Measurements from ENCODE around the gene FAM3A.
A peak's percentile ranks its signal among the peaks of the same experiment; 100 is the strongest.

Gene FAM3A

GRCh38 chrX:154477891-154478477, 38.0 kb downstream of the FAM3A start:
- peak; percentile 5 for DNase-seq

GRCh38 chrX:154476821-154477220, 39.2 kb downstream of the FAM3A start:
- no peak for DNase-seq

GRCh38 chrX:154473683-154474082, 42.3 kb downstream of the FAM3A start:
- DNase-seq, result no peak

GRCh38 chrX:154472685-154473632, 43.1 kb downstream of the FAM3A start:
- DNase-seq, result peak; percentile 9

GRCh38 chrX:154471839-154472684, 44.0 kb downstream of the FAM3A start:
- DNase-seq, result no peak

DNA sequence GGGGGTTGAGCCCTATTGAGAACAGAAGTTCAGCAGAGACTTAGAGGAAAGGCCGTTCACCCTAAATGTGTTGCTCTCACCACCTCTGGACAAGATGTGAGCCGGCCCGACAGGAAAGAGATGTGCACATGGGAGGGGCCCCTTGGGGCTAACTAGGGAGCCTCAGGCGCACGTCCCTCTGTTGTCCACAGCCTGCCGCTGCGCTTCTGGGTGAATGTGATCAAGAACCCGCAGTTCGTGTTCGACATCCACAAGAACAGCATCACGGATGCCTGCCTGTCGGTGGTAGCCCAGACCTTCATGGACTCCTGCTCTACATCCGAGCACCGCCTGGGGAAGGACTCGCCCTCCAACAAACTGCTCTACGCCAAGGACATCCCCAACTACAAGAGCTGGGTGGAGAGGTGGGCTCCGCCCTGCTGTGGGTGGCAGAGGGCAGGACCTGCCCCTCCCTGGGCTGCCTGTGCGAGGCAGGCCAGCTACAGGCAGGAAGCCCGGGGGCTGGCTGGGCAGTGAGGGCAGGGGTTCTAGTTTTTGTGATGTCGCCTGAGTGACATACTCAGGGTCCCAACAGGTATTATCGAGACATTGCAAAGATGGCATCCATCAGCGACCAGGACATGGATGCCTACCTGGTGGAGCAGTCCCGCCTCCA, 45.0 kb downstream of the FAM3A start:
- DNase-seq, result no peak

DNA sequence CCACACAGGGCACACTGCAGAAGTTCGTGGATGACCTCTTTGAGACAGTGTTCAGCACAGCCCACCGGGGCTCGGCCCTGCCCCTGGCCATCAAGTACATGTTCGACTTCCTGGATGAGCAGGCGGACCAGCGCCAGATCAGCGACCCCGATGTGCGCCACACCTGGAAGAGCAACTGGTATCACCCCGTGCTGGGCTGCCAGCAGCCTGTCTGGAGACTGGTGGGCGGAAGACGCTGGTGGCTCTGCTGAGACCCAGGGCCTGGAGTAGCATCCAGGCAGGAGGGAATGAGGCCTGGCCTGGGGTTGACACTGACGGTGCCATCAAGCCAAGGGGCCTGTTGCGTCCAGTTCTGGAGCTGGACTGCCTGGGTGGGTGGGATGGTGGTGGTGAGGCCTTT, 45.6 kb downstream of the FAM3A start:
- DNase-seq, result no peak

DNA sequence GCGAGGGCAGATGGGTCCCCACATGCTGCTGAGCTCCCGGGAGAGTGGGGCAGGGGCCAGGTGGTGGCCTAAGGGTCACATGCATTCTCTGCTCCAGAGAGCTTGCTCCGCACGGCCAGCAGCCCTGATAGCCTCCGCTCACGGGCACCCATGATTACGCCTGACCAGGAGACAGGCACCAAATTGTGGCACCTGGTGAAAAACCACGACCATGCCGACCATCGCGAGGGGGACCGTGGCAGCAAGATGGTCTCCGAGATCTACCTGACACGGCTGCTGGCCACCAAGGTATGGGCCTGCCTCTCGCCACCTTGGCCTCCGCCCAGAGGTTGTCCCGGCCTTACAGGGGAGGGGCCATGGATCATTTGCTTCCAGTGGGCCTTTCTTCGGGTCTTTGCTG, 46.2 kb downstream of the FAM3A start:
- DNase-seq, result no peak

DNA sequence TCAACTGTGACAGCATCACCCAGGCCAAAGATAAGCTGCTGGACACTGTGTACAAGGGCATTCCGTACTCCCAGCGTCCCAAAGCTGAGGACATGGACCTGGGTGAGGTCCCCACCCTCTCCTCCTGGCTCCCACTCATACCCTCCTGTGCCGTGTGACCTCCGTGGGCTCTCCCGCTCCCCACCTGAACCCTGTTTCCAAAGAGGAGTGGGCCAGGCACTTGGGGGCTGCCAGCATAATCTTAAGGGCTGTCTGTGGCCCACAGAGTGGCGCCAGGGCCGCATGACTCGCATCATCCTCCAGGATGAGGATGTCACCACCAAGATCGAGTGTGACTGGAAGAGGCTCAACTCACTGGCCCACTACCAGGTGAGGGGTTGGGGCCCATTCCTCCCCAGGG, 46.9 kb downstream of the FAM3A start:
- DNase-seq, result no peak

DNA sequence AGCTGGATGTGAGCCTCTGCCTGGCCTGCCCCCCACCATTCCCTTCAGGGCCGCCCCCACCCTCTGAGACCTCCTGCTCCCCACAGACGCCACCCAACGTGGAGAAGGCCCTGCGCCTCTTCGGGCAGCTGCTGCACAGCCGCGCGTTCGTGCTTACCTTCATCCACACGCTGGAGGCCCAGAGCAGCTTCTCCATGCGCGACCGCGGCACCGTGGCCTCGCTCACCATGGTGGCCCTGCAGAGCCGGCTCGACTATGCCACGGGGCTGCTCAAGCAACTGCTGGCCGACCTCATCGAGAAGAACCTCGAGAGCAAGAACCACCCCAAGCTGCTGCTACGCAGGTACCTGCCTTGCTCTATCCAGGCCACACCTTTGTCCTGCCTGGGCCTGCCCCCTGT, 47.8 kb downstream of the FAM3A start:
- DNase-seq, result no peak

DNA sequence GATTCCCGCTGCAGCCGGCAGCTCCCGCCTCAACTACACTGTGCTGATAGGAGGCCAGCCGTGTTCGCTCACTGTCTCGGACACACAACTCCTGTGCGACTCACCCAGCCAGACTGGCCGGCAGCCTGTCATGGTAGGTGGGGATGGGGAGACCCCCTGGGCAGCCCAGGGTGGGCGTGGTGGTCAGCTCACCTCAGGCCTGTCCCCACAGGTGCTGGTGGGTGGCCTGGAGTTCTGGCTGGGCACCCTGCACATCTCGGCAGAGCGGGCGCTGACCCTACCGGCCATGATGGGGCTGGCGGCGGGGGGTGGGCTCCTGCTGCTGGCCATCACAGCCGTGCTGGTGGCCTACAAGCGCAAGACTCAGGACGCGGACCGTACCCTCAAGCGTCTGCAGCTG, 48.5 kb downstream of the FAM3A start:
- no peak for DNase-seq

- no peak for DNase-seq
Measured at GRCh38 chrX:154466907-154467306, 49.1 kb downstream of the FAM3A start.

DNA sequence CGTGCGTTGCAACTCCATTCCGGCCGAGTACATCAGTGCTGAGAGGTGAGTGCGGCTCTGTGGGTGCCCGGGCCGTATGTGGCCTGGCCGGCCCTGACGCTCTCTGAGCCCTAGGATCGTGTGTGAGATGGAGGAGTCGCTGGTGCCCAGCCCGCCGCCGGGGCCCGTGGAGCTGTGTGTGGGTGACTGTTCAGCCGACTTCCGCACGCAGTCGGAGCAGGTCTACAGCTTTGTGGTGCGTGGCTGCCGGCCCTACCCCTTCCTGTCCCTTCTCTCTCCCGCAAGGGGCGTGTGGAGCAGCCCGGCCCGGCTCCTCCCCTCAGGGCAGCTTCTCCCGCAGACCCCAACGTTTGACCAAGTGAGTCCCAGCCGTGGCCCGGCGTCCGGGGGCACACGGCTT, 50.0 kb downstream of the FAM3A start:
- DNase-seq, result no peak

DNA sequence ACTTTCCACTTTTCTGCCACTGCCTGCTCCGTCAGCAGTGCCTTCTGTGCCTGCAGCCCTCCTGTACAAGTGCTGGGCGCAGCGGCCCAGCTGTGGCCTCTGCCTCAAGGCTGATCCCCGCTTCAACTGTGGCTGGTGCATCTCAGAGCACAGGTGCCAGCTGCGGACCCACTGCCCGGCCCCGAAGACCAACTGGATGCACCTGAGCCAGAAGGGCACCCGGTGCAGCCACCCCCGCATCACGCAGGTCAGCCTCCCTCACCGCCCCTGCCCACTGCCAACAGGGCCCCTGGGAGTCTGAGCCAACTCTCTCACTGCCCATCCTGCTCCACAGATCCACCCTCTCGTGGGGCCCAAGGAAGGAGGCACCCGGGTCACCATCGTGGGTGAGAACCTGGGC, 50.4 kb downstream of the FAM3A start:
- DNase-seq, result no peak

- DNase-seq, result no peak
Measured at GRCh38 chrX:154464806-154465365, 51.1 kb downstream of the FAM3A start.

- DNase-seq, result no peak
Measured at GRCh38 chrX:154463611-154464220, 52.3 kb downstream of the FAM3A start.

DNA sequence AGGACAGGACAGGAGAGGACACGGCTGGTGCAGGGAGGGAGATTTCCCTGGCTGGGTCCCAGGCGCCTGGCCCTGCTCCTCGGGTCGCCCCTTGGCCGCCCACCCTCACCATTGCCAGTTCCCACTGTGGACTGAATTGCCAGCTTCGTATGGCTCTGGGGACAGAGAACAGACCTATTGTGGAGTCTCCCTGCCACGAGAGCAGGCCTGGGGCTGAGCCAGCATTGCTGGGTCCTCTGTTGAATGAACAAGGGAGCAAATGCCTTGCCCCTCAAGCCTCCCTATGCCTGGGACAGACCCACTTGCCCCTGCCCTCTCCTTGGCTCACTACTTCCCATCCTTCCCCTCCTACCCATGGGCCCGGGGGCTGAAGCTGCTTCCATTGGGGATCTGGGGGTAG, 53.6 kb downstream of the FAM3A start:
- no peak for DNase-seq

GRCh38 chrX:154460326-154460725, 55.7 kb downstream of the FAM3A start:
- no peak for DNase-seq

- no peak for DNase-seq
Measured at GRCh38 chrX:154459832-154460231, 56.2 kb downstream of the FAM3A start.

GRCh38 chrX:154458954-154459778, 56.9 kb downstream of the FAM3A start:
- no peak for DNase-seq

Measured in CD4-positive, alpha-beta T cell treated with Interleukin-17A for 1 hour (primary cell).